Measurements from ENCODE around the gene CMSS1.

- TF ChIP-seq, protein P1, sequence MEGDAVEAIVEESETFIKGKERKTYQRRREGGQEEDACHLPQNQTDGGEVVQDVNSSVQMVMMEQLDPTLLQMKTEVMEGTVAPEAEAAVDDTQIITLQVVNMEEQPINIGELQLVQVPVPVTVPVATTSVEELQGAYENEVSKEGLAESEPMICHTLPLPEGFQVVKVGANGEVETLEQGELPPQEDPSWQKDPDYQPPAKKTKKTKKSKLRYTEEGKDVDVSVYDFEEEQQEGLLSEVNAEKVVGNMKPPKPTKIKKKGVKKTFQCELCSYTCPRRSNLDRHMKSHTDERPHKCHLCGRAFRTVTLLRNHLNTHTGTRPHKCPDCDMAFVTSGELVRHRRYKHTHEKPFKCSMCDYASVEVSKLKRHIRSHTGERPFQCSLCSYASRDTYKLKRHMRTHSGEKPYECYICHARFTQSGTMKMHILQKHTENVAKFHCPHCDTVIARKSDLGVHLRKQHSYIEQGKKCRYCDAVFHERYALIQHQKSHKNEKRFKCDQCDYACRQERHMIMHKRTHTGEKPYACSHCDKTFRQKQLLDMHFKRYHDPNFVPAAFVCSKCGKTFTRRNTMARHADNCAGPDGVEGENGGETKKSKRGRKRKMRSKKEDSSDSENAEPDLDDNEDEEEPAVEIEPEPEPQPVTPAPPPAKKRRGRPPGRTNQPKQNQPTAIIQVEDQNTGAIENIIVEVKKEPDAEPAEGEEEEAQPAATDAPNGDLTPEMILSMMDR (IDR thresholded peaks at IDR 0.05), result no peak
- TF ChIP-seq POLR2A (IDR thresholded peaks at IDR 0.05), result no peak
- no peak for TF ChIP-seq EP300 (IDR thresholded peaks at IDR 0.05)
These were observed 307.7 kb downstream of the CMSS1 start for GRCh38 chr3:100125161-100125938.
